ENCODE data around the gene POLR2E. TPM values are rescaled to one million over a fixed set of nuclear protein-coding genes. Genes with fewer than 3 reads are reported as not detected.

The POLR2E gene
- total RNA-seq, 1 donor from 2014 or later, result 72.1 TPM

DNA sequence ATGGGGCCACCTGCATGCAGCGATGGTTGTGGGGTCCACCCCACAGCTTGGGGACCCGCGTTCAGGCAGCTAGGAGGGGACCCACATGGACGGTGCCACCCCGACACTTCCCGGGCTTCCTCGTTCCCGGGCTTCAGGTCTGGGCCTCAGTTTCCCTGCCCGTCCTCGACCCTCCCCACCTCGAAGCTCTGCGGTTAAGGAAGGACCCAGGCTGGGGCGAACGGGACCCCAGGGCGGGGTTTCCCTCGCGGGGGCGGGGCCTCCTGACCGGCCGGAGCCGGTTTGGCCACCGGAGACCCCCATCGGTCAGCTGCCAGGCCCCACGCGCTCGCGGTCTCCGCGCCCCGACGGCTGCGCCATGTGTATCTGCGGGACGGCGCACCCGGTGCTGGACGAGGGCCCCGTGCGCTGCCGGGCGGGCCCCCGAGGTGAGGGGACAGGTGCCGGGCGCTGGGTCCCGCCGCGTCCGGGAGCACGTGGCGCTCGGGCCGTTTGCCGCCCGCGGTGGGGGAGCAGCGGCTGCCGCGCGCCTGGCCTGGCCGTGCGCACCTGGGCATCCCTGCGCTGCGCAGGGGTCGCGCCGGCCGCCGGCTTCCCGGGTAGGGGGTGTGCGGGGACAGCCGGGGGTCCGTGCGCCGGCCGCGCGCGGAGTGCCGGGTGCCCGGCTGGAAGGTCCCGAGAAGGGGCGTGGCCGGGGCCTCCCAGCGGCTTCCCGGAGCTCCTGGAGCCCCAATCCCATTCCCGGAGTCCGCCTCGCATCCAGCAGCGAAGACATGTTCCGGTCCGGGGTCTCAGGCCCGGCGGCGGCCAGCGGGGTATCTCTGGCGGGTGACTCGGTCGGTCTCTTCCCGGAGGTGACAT lies 24.0 kb downstream of the POLR2E start:
- Histone ChIP-seq H3K36me3 (no peaks in the 10 kb centered on the region), H3K4me1 (peaks cover 8 to 14% of the 10 kb centered on the region in 2 donors), H3K27me3 (peaks cover 21% of the 10 kb centered on the region), H3K4me3 (peak overlapping the region; percentile 4 to 12), H3K9me3 (no peaks in the 10 kb centered on the region), H3K27ac (no peak overlapping the region)
- no peak for DNase-seq (ENCODE audit: low spot score in 2 of 2)
- TF ChIP-seq, protein P1, sequence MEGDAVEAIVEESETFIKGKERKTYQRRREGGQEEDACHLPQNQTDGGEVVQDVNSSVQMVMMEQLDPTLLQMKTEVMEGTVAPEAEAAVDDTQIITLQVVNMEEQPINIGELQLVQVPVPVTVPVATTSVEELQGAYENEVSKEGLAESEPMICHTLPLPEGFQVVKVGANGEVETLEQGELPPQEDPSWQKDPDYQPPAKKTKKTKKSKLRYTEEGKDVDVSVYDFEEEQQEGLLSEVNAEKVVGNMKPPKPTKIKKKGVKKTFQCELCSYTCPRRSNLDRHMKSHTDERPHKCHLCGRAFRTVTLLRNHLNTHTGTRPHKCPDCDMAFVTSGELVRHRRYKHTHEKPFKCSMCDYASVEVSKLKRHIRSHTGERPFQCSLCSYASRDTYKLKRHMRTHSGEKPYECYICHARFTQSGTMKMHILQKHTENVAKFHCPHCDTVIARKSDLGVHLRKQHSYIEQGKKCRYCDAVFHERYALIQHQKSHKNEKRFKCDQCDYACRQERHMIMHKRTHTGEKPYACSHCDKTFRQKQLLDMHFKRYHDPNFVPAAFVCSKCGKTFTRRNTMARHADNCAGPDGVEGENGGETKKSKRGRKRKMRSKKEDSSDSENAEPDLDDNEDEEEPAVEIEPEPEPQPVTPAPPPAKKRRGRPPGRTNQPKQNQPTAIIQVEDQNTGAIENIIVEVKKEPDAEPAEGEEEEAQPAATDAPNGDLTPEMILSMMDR (IDR thresholded peaks at IDR 0.05), result no peak
- intact Hi-C loops (cut with DNase I), result no loop called here

DNA sequence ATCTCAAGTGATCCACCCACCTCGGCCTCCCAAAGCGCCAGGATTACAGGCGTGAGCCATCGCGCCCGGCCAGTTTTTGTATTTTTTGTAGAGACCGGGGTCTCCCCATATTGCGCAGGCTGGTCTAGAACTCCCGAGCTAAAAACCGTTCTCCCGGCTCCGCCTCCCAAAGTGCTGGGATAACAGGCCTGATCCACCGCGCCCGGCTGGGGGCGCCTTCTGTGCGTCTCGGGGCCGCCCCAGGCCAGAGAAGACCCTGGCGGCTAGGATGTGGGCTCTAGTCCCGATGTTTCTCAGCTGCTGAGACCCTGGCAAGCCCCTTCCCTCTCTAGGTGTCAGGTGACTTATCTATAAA lies 24.6 kb downstream of the POLR2E start:
- intact Hi-C loops (cut with DNase I), result no loop called here
- Histone ChIP-seq H3K27ac (no peak overlapping the region), H3K4me1 (peaks cover 8 to 14% of the 10 kb centered on the region in 2 donors), H3K9me3 (no peaks in the 10 kb centered on the region), H3K27me3 (peaks cover 21% of the 10 kb centered on the region), H3K4me3 (no peak overlapping the region), H3K36me3 (no peaks in the 10 kb centered on the region)
- DNase-seq (ENCODE audit: low spot score in 2 of 2), result no peak
- TF ChIP-seq, protein P1 (IDR thresholded peaks at IDR 0.05), result no peak

DNA sequence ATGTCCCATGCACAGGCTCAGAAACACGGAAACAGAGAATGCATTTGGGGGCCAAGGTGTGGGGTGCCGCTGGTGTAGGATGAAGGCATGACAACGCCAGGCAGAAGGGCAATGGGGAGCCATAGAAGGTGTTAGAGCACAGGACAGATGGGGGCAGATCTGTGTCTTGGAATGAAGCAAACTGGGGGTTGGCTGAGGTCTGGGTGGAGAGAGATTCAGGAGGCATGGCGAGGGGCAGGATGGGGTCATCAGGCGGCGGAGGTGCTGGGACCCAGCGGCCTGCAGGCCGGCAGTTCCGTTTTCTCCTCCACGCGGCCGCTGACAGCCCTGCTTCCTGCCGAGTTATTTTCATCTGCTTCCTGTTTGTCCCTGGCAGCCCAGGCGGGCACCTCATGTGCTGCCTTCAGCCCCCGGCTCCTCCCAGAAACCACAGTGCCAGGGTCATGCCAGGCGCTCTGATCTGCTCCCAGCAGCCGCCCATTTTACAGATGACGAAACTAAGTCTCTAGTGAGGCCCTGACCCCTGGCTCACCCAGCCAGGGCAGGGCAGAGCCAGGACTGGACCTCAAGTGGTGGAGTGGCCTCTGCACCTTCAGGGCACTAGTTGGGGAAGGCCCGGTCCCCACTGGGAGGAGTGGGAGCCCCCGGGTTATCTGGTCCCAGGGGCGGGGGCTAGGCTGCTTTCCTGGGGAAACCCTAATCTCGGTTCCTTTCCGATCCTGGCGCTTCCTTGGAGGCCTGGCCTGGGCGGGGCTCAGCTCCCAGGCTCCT lies 26.0 kb downstream of the POLR2E start:
- Histone ChIP-seq H3K27me3 (peaks cover 21% of the 10 kb centered on the region), H3K4me1 (peaks cover 8 to 24% of the 10 kb centered on the region in 2 donors), H3K36me3 (no peaks in the 10 kb centered on the region), H3K4me3 (peak overlapping the region in 1 of 2 donors; percentile 56), H3K9me3 (no peaks in the 10 kb centered on the region), H3K27ac (peak overlapping the region in 1 of 2 donors; percentile 37)
- intact Hi-C loops (cut with DNase I), result no loop called here
- TF ChIP-seq, protein P1 (IDR thresholded peaks at IDR 0.05), result no peak
- peak; percentile 55 to 86 for DNase-seq (ENCODE audit: low spot score in 2 of 2)

DNA sequence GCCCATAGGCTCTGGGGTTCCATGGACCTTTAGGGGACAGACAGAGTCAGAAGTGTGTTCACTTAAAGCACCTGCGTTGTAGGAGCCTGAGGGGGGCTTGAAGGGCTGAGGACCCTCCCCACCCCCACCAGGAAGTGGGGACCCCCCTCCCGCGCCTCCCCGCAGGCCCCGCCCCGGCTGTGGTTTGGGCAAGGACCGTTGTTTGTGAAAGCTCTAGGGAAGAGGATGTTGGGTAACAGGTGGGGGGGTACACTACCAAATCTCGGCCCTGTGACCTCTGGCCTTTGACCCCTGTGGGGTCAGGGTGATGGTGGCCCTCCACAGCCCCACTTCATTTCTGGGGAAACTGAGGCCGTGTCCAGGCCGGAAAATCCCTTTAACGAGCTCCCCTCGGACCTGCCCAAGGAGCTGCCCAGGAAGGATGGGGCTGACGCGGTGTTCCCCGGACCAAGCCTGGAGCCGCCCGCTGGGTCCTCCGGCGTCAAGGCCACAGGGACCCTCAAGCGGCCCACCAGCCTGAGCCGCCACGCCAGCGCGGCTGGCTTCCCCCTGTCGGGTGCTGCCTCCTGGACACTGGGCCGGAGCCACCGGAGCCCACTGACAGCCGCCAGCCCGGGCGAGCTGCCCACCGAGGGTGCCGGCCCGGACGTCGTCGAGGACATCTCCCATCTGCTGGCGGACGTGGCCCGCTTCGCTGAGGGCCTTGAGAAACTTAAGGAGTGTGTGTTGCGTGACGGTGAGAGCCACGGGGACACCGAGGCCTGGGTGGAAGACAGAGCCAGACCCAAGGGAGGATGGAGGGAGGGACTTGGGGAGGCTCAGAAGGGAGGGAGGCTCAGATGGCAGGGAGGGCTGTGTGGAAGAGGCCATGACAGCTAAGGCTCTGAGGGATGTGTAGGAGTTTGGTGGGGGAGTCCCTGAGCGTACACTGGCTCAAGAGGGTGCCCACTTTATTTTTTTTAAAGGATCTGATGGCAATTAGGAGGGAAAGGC lies 26.9 kb downstream of the POLR2E start:
- Histone ChIP-seq H3K27me3 (peaks cover 21% of the 10 kb centered on the region), H3K4me3 (peak overlapping the region; percentile 55 to 56), H3K27ac (peak overlapping the region; percentile 14 to 37), H3K9me3 (no peaks in the 10 kb centered on the region), H3K36me3 (no peaks in the 10 kb centered on the region), H3K4me1 (peaks cover 8 to 24% of the 10 kb centered on the region in 2 donors)
- no peak for DNase-seq (ENCODE audit: low spot score in 2 of 2)
- TF ChIP-seq, protein P1 (IDR thresholded peaks at IDR 0.05), result no peak
- intact Hi-C loops (cut with DNase I), result no loop called here

DNA sequence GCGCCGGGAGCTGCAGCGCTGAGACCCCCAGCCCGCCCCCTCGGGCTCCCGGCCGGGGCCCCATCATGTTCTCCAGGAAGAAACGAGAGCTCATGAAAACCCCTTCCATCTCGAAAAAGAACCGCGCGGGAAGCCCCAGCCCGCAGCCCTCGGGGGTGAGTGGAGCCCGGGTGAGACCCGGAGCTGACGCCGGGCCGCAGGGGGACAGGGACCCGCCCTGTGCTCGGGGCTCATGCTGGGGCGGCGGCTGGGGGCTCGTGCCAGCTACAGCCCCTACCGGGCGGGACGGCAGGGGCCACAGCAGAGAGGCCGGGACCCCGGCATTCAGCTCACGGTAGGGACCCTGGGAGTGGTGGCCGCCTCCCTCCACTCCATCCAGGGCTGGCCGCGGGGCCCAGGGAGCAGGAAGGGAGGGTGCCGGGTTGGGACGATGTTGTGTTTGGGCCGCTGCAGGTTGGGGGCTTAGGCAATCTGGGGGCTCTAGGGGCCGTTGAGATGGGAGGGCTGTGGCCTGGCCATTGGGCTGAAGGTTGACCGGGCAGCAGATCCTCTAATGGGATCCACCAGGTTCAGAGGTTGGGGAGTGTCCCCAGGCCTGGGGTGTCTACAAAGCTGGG lies 27.7 kb downstream of the POLR2E start:
- TF ChIP-seq, protein P1 (IDR thresholded peaks at IDR 0.05), result no peak
- Histone ChIP-seq H3K36me3 (no peaks in the 10 kb centered on the region), H3K4me1 (peaks cover 8 to 24% of the 10 kb centered on the region in 2 donors), H3K27ac (peak overlapping the region; percentile 14 to 37), H3K4me3 (peak overlapping the region; percentile 55 to 56), H3K9me3 (no peaks in the 10 kb centered on the region), H3K27me3 (peaks cover 21% of the 10 kb centered on the region)
- intact Hi-C loops (cut with DNase I), result no loop called here
- no peak for DNase-seq (ENCODE audit: low spot score in 2 of 2)

Measured in ascending aorta (tissue), 2 donors.